Muscle of arm (tissue), 12 donors: ENCODE measurements around the gene RSRC1. TPM values are rescaled to one million over a fixed set of nuclear protein-coding genes. Genes with fewer than 3 reads are reported as not detected.
"Not testable (repeated sequence)": the region's sequence is repeated elsewhere in the genome, so short reads cannot be mapped to it uniquely, and the experiment has no call there.

Source experiments
- DNase-seq: peaks from one replicate; pipeline ENCODE4 v3.0.0-alpha.2; 2013
- polyA plus RNA-seq, 12 donors: library from polyadenylated mRNA; unstranded; fragments of 120-200 nt; gene quantifications; one replicate each; pipeline ENCODE4 v1.2.1, GENCODE V29; 2013; ENCODE audit not compliant: insufficient read length in 12 of 12

Gene RSRC1
- polyA plus RNA-seq, 12 donors, result 20.7 to 44.9 (median 23.7) TPM; not detected in 1

DNA sequence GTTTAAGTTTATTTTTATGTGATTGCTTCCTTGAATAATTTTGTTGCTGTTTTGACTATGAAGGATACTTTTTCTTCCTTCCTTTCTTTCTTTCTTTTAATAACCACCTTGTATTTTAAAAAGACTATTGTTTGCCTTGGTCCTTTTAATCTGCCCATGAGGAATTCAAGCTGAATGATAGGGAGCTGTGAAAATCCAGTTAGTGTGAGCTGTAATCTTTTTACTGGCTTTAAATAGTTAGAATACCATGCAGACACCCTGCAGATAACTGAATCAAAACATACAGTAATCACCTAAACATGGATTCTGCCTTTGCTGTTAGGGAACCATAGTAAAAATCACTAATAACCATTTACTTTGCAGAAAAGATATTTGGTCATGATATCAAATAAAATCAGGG is 110.7 kb downstream of the RSRC1 start:
- DNase-seq, result no peak

- DNase-seq, result no peak
Observed at GRCh38 chr3:158221426-158221825, 111.5 kb downstream of the RSRC1 start.

GRCh38 chr3:158226429-158226828 is 116.5 kb downstream of the RSRC1 start:
- DNase-seq, result no peak

- DNase-seq, result not testable (repeated sequence)
Observed at GRCh38 chr3:158228942-158229341, 119.1 kb downstream of the RSRC1 start.

- no peak for DNase-seq
Observed at GRCh38 chr3:158233791-158234190, 123.9 kb downstream of the RSRC1 start.

DNA sequence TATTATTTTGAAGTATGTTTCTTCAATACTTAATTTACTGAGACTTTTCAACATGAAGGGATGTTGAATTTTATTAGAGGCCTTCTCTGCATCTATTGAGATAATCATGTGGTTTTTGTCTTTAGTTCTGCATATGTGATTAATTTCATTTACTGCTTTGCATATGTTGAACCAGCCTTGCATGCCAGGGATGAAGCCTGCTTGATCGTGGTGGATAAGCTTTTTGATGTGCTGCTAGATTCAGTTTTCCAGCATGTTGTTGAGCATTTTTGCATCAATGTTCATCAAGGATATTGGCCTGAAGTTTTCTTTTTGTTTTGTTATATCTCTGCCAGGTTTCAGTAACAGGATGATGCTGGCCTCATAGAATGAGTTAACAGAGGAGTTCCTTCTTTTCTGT is 134.4 kb downstream of the RSRC1 start:
- no peak for DNase-seq

- no peak for DNase-seq
Observed at GRCh38 chr3:158247288-158247687, 137.4 kb downstream of the RSRC1 start.

- DNase-seq, result no peak
Observed at GRCh38 chr3:158248261-158248660, 138.4 kb downstream of the RSRC1 start.

DNA sequence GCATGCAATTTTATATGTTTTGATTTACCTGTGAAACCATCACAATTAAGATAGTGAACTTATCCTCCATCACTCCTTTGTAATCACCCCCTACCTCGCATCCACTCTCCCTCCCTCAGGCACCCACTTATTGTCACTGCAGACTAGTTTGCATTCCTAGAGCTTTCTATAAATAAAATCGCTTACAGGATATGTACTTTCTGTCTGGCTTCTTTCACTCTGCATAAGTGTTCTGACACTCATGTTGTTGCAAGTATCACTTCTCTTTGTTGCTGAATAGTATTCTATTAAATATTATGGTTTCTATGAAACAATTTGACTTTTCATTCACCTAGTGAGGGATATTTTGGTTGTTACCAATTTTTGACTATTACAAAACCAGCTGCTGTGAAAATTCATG is 139.3 kb downstream of the RSRC1 start:
- no peak for DNase-seq

DNA sequence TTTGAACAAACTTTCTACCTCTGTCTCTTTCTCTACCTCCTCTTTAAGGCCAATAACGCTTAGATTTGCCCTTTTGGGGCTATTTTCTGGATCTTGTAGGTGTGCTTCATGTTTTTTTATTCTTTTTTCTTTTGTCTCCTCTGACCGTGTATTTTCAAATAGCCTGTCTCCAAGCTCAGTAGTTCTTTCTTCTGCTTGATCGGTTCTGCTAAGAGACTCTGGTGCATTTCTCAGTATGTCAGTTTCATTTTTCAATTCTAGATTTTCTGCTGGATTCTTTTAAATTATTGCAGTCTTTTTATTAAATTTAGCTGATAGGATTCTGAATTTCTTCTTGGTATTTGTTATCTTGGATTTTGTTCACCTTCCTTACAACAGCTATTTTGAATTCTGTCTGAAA is 148.7 kb downstream of the RSRC1 start:
- DNase-seq, result no peak

DNA sequence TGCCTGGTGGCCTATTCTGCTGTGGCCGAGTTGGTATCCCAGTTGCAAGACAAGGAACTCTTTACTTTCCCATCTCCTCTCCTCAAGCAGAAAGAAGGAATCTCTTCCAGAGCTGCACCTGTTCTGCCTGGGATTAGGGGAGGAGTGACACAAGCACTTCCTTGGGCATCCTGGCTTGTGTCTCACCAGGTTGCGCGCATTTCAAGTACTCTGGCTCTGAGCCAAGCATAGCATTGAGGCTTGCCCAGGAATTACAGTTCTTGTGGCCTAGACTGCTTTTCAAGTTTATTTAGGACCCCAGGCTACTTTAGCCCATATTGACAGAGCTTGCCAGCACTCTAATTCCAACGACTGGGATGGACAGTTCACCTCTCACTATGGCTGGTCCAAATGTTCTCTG is 150.5 kb downstream of the RSRC1 start:
- DNase-seq, result no peak

- no peak for DNase-seq
Observed at GRCh38 chr3:158261371-158261991, 151.6 kb downstream of the RSRC1 start.

GRCh38 chr3:158264894-158265293 is 155.0 kb downstream of the RSRC1 start:
- no peak for DNase-seq

- no peak for DNase-seq
Observed at GRCh38 chr3:158267015-158267414, 157.1 kb downstream of the RSRC1 start.

- no peak for DNase-seq
Observed at GRCh38 chr3:158269942-158270341, 160.1 kb downstream of the RSRC1 start.

GRCh38 chr3:158272081-158272480 is 162.2 kb downstream of the RSRC1 start:
- no peak for DNase-seq

DNA sequence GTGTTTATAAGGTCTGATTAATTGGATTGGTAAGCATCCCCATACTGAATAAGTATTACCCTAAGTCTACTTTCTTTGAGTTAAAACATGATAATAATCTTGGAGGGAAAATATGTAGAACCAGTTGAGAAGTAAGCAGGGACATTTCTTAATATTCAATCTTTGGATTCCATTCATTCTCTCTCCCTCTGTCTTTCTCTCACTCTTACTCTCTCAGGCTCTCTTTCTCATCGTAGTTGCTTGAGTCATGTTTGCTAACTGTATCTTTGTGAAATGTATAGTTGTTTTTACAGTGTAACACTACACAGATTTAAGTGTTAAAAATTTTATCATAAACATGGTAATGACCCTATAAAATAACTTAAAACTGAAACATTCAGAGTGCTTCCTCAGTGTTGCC is 163.8 kb downstream of the RSRC1 start:
- DNase-seq, result no peak

- DNase-seq, result no peak
Observed at GRCh38 chr3:158278187-158278586, 168.3 kb downstream of the RSRC1 start.

- DNase-seq, result no peak
Observed at GRCh38 chr3:158279609-158280008, 169.7 kb downstream of the RSRC1 start.

DNA sequence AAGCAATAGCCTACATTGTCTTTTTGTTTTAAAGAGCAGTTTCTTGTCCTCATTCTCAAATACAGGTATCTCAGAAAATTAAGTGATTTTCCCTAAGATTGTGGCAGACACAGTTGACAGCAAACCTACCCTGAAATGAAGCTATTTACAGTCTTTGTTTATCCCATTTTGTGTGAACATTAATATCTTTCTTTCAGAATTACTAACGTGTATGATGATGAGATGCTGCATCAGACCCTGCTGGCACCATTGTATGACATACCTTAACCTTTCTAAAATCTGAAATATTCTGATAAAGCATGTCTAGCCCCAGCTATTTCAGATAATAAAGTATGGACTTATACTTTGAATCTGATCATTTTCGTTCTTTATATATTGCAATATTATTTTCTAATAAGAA is 185.9 kb downstream of the RSRC1 start:
- DNase-seq, result no peak

DNA sequence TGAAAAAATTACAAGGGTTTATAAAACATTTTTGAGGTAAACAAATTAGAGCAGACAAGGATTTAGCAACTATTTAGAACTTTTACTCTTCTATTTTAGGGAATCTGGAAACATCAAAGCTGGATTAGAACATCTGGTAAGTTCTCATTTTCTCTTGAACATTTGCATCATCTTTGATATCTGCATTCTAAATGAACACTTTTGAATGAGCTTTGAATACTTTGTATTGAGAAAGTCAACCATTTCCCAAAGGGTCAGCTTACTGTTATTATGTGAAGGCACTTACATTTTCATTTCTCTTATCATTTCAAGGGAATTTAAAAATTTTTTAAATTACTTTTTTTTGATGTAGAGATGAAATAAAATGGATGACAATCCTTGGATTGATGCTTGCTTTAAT is 188.1 kb downstream of the RSRC1 start:
- DNase-seq, result no peak

DNA sequence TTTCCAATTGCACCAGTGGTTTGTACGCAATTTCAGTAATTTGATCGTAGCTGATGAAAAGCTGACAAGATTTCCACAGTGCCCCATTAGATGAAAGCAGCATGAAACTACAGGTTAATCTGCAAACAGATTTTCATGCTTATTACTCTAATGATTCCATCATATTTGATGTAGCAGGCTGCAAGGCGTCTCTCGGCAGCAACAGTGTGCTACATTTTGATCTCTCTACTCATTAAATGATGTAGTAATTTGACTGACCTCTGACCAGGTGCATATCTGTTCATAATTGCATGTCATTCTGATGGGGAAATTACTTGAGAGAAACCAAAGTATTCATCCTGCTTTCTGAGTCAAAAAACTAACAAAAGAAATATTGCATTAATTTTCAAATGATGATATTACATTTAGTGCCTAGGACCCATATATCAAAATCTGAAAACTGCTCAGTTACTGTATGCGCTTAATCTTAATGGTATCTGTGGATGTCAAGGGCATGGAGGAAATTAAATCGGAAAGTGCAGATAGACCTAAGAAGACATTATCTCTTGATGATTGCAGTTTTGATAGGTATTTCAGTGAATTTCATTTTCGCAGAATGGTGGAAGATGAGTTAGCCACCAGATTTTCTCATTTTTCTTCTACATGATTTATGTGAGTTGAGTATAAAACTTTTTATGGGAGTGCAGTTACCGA is 198.5 kb downstream of the RSRC1 start:
- no peak for DNase-seq

DNA sequence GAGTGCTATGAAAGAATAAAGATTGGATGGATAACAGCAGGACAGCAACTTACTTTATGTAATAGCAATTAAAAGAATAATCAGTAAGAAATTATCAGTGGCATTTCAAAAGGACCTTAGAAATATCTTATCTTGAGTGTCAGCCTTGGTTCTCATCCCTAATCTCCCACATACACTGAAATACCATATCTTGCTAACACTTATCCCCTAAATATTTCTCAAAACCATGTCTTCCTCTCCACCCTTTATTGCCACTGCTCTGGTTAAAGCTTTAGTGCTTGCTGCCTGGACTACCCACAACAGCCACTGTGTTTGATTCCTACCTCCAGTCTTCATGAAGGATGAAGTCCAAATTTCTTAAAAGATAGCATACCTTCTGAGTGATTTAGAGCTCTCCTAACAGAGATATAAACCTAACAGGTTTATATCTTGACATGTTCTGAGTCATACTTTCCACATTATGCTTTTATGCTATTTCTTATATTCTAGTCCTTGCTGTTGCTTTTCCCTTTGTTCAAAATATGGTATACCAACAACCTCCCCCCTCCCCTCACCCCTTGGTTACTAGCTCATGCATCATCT is 202.8 kb downstream of the RSRC1 start:
- DNase-seq, result no peak
